ENCODE results near the gene PHF23. TPM values are rescaled to one million over a fixed set of nuclear protein-coding genes. Genes with fewer than 3 reads are reported as not detected.

Gene PHF23
- total RNA-seq, 1 experiment from 2014 or later, result 45.8 TPM

- ChIA-PET CTCF (interaction anchor here (0.8 to 4.8 kb wide), 2 partner anchors 10 to 14 kb away, joined by 3 to 24 read pairs; no protein-coding TSS in a partner anchor), POLR2A (no interaction called here)
- peaks cover under 1% of the 10 kb centered on the region; the same call in 1 of the 2 replicates for H3K36me3 Mint-ChIP-seq
- ATAC-seq (no peak), DNase-seq (ENCODE audit: low spot score) (no peak)
- peak overlapping the region; percentile 78 for H3K4me3 Mint-ChIP-seq
- H3K27ac Mint-ChIP-seq, result no peak overlapping the region
- peaks cover 4% of the 10 kb centered on the region; the same call in 1 of the 2 replicates for H3K27me3 Mint-ChIP-seq (ENCODE audit: low read depth)
- peaks cover 55% of the 10 kb centered on the region for H3K4me1 Mint-ChIP-seq
- TF ChIP-seq NFYB (CRISPR knock-in tag; conservative IDR thresholded peaks at IDR 0.05; ENCODE audit: low read depth), result no peak
- no peak for TF ChIP-seq FOXJ3 (CRISPR knock-in tag; IDR thresholded peaks at IDR 0.05; ENCODE audit: borderline replicate concordance)
- no peak for TF ChIP-seq TEAD4 (CRISPR knock-in tag; IDR thresholded peaks at IDR 0.05)
- TF ChIP-seq GRHL2 (CRISPR knock-in tag; IDR thresholded peaks at IDR 0.05; ENCODE audit: insufficient replicate concordance, severe bottlenecking), result no peak
- TF ChIP-seq SP1 (CRISPR knock-in tag; conservative IDR thresholded peaks at IDR 0.05), result no peak
- TF ChIP-seq ZMAT4 (CRISPR knock-in tag; IDR thresholded peaks at IDR 0.05), result no peak
- TF ChIP-seq EMX1 (CRISPR knock-in tag; IDR thresholded peaks at IDR 0.05), result no peak
- TF ChIP-seq ZNF121 (CRISPR knock-in tag; IDR thresholded peaks at IDR 0.05), result no peak
- TF ChIP-seq ESRRA (CRISPR knock-in tag; IDR thresholded peaks at IDR 0.05; ENCODE audit: borderline replicate concordance), result no peak
- TF ChIP-seq ZSCAN18 (CRISPR knock-in tag; IDR thresholded peaks at IDR 0.05), result no peak
- TF ChIP-seq FOXK1 (CRISPR knock-in tag; IDR thresholded peaks at IDR 0.05), result no peak
- no peak for TF ChIP-seq PREB (CRISPR knock-in tag; IDR thresholded peaks at IDR 0.05; ENCODE audit: borderline replicate concordance)
- TF ChIP-seq ETV6 (CRISPR knock-in tag; IDR thresholded peaks at IDR 0.05), result no peak
- H3K9me3 Mint-ChIP-seq, result no peaks in the 10 kb centered on the region
Observed at GRCh38 chr17:7218166-7218565, 21.1 kb downstream of the PHF23 start.

- no peak for ATAC-seq
- no peak for DNase-seq (ENCODE audit: low spot score)
- ChIA-PET CTCF (interaction anchor here (0.6 to 4.8 kb wide), 6 partner anchors 9 to 620 kb away, joined by 3 to 24 read pairs (median 4); partner anchors contain the start of gene DVL2), POLR2A (no interaction called here)
- H3K36me3 Mint-ChIP-seq, result no peaks in the 10 kb centered on the region
- H3K27me3 Mint-ChIP-seq (ENCODE audit: low read depth), result peaks cover 4% of the 10 kb centered on the region; the same call in 1 of the 2 replicates
- no peaks in the 10 kb centered on the region for H3K9me3 Mint-ChIP-seq
- peak overlapping the region; percentile 79; the same call in 1 of the 2 replicates for H3K27ac Mint-ChIP-seq
- peaks cover 57% of the 10 kb centered on the region for H3K4me1 Mint-ChIP-seq
- peak overlapping the region; percentile 78 for H3K4me3 Mint-ChIP-seq
- TF ChIP-seq ATF3 (CRISPR knock-in tag; conservative IDR thresholded peaks at IDR 0.05) (no peak), TCF7 (CRISPR knock-in tag; IDR thresholded peaks at IDR 0.05; ENCODE audit: low read depth) (no peak), NR1H2 (CRISPR knock-in tag; IDR thresholded peaks at IDR 0.05) (no peak), FOXP4 (CRISPR knock-in tag; IDR thresholded peaks at IDR 0.05) (no peak), SP1 (CRISPR knock-in tag; conservative IDR thresholded peaks at IDR 0.05) (0 out of 2 replicates have a peak, but pooled peaks have one; percentile 9), ZBTB43 (CRISPR knock-in tag; IDR thresholded peaks at IDR 0.05) (no peak), JUN (CRISPR knock-in tag; IDR thresholded peaks at IDR 0.05) (no peak), ATF6 (CRISPR knock-in tag; IDR thresholded peaks at IDR 0.05) (no peak), ATF1 (CRISPR knock-in tag; IDR thresholded peaks at IDR 0.05) (0 out of 2 replicates have a peak, but pooled peaks have one; percentile 35), ZNF512 (CRISPR knock-in tag; IDR thresholded peaks at IDR 0.05; ENCODE audit: borderline replicate concordance) (no peak), NFE2L1 (CRISPR knock-in tag; IDR thresholded peaks at IDR 0.05) (no peak), ZNF263 (CRISPR knock-in tag; IDR thresholded peaks at IDR 0.05; ENCODE audit: low read depth) (no peak)
Observed at GRCh38 chr17:7217113-7217987, 21.9 kb downstream of the PHF23 start.
